Left ventricle myocardium inferior (tissue), 1 donor: Measurements from ENCODE around the gene ZNF883. TPM values are rescaled to one million over a fixed set of nuclear protein-coding genes. Genes with fewer than 3 reads are reported as not detected.

ENCODE experiments used
- DNase-seq: peaks from one replicate; pipeline ENCODE4 v3.0.0-alpha.2; 2020
- H3K27ac ChIP-seq: fragments of 200-600 bp; replicated peaks from 2 replicates; pipeline ENCODE4 v1.8.0; 2021
- H3K27me3 ChIP-seq: fragments of 200-600 bp; 2 replicates; pipeline ENCODE4 v1.8.0; 2021; ENCODE audit warnings: low read depth
- H3K36me3 ChIP-seq: fragments of 200-600 bp; 2 replicates; pipeline ENCODE4 v1.8.0; 2021
- H3K4me1 ChIP-seq: fragments of 200-600 bp; 2 replicates; pipeline ENCODE4 v1.8.0; 2021
- H3K4me3 ChIP-seq: fragments of 200-600 bp; 2 replicates; pipeline ENCODE4 v1.8.0; 2021; ENCODE audit warnings: mild to moderate bottlenecking, moderate library complexity
- H3K9me3 ChIP-seq: fragments of 200-600 bp; replicated peaks from 2 replicates; pipeline ENCODE4 v1.8.0; 2021
- CTCF ChIP-seq: fragments of 200-600 bp; IDR thresholded peaks from 2 replicates; pipeline ENCODE4 v1.8.0; 2021; ENCODE audit warnings: antibody characterized with exemption, mild to moderate bottlenecking, borderline replicate concordance
- intact Hi-C: fragments of 100-400 bp; cut with micrococcal nuclease; formaldehyde crosslinking; loops from one replicate; pipeline ENCODE4 v1.11.0; 2022
- total RNA-seq: library from RNA; stranded (reverse); fragmentation: NEBNext Ultra II Directional; extraction: Animal tissue kit (Norgen Biotek cat#: 25700); gene quantifications from one replicate; pipeline ENCODE4 v1.2.1, GENCODE V29; 2021
- donor health status: DM: no; HTN: yes; CAD: no; lungs with severe emphysema.

ZNF883 gene
- total RNA-seq, 1 donor from 2014 or later, result 6.2 TPM

GRCh38 chr9:112997236-112997941 is 14.6 kb downstream of the ZNF883 start:
- Histone ChIP-seq H3K4me1 (no peaks in the 10 kb centered on the region), H3K27ac (no peak overlapping the region), H3K9me3 (peaks cover 100% of the 10 kb centered on the region), H3K4me3 (no peak overlapping the region), H3K27me3 (no peaks in the 10 kb centered on the region), H3K36me3 (peaks cover 51% of the 10 kb centered on the region)
- intact Hi-C loops, result no loop called here
- DNase-seq, result no peak
- no peak for TF ChIP-seq CTCF

GRCh38 chr9:112971415-112971814 is 40.6 kb downstream of the ZNF883 start:
- Histone ChIP-seq H3K27ac (no peak overlapping the region), H3K4me1 (no peaks in the 10 kb centered on the region), H3K4me3 (no peak overlapping the region), H3K36me3 (no peaks in the 10 kb centered on the region), H3K27me3 (peaks cover 6% of the 10 kb centered on the region), H3K9me3 (peaks cover 18% of the 10 kb centered on the region)
- TF ChIP-seq CTCF, result no peak
- no peak for DNase-seq
- intact Hi-C loops, result no loop called here

GRCh38 chr9:112970939-112971338 is 41.1 kb downstream of the ZNF883 start:
- Histone ChIP-seq H3K9me3 (peaks cover 14% of the 10 kb centered on the region), H3K36me3 (no peaks in the 10 kb centered on the region), H3K27ac (no peak overlapping the region), H3K27me3 (peaks cover 6% of the 10 kb centered on the region), H3K4me3 (no peak overlapping the region), H3K4me1 (no peaks in the 10 kb centered on the region)
- TF ChIP-seq CTCF, result no peak
- intact Hi-C loops, result no loop called here
- no peak for DNase-seq

GRCh38 chr9:112969730-112970129 is 42.3 kb downstream of the ZNF883 start:
- DNase-seq, result no peak

GRCh38 chr9:112955550-112955949 is 56.4 kb downstream of the ZNF883 start:
- no peak for TF ChIP-seq CTCF
- Histone ChIP-seq H3K27ac (no peak overlapping the region), H3K4me1 (no peaks in the 10 kb centered on the region), H3K9me3 (no peaks in the 10 kb centered on the region), H3K36me3 (no peaks in the 10 kb centered on the region), H3K27me3 (peaks cover 39% of the 10 kb centered on the region), H3K4me3 (no peak overlapping the region)
- intact Hi-C loops, result no loop called here
- DNase-seq, result no peak

More at GRCh38 chr9:112969730-112970129, 42.3 kb downstream of the ZNF883 start:
- Histone ChIP-seq H3K9me3 (peaks cover 2% of the 10 kb centered on the region), H3K27ac (no peak overlapping the region), H3K36me3 (no peaks in the 10 kb centered on the region), H3K27me3 (peaks cover 6% of the 10 kb centered on the region), H3K4me1 (no peaks in the 10 kb centered on the region), H3K4me3 (no peak overlapping the region)
- no peak for TF ChIP-seq CTCF
- intact Hi-C loops, result no loop called here
